K562 (cell line): ENCODE measurements around the gene RANBP6. TPM values are rescaled to one million over a fixed set of nuclear protein-coding genes. Genes with fewer than 3 reads are reported as not detected.

Source experiments
- C11orf30 ChIP-seq: fragments of 450-650 bp; IDR thresholded peaks from 2 replicates; pipeline ENCODE4 v1.6.1; 2016; ENCODE audit warnings: low read depth, mild to moderate bottlenecking
- CTBP1 ChIP-seq: fragments of 450-650 bp; IDR thresholded peaks from 2 replicates; pipeline ENCODE4 v1.6.1; 2016; ENCODE audit warnings: borderline replicate concordance
- E2F6 ChIP-seq, 2 experiments: IDR thresholded peaks; 2 replicates each; pipeline ENCODE4 v1.6.1; 2011; ENCODE audit warnings: borderline replicate concordance in 1 of 2, control low read depth in 1 of 2, low read depth in 1 of 2, low read length in 1 of 2, mild to moderate bottlenecking in 1 of 2, mixed read lengths in 1 of 2, moderate library complexity in 1 of 2; ENCODE audit not compliant: insufficient read depth in 1 of 2, insufficient read length in 1 of 2, poor library complexity in 1 of 2, severe bottlenecking in 1 of 2; ENCODE audit errors: extremely low read depth in 1 of 2
- EP400 ChIP-seq: fragments of 450-650 bp; IDR thresholded peaks from 2 replicates; pipeline ENCODE4 v1.6.1; 2017; ENCODE audit warnings: antibody characterized with exemption, mild to moderate bottlenecking, moderate library complexity
- FIP1L1 ChIP-seq: fragments of 200-400 bp; formaldehyde crosslinking; IDR thresholded peaks from 2 replicates; pipeline ENCODE4 v1.6.1; 2018; ENCODE audit warnings: mild to moderate bottlenecking, low read depth, low read length; ENCODE audit not compliant: poor library complexity, severe bottlenecking
- HDAC2 ChIP-seq: fragments of 450-650 bp; IDR thresholded peaks from 2 replicates; pipeline ENCODE4 v1.6.1; 2016; ENCODE audit warnings: mild to moderate bottlenecking
- HIVEP1 ChIP-seq: fragments of 250-450 bp; sonication (Bioruptor Pico); IDR thresholded peaks from 2 replicates; pipeline ENCODE4 v1.4.0; 2020; ENCODE audit warnings: mild to moderate bottlenecking
- L3MBTL2 ChIP-seq: fragments of 450-650 bp; IDR thresholded peaks from 2 replicates; pipeline ENCODE4 v1.6.1; 2016; ENCODE audit warnings: mild to moderate bottlenecking, moderate library complexity
- MCM7 ChIP-seq, 2 experiments: fragments of 450-650 bp; IDR thresholded peaks; 2 replicates each; pipeline ENCODE4 v1.6.1; 2016 to 2018
- NKRF ChIP-seq: fragments of 450-650 bp; IDR thresholded peaks from 2 replicates; pipeline ENCODE4 v1.6.1; 2016; ENCODE audit warnings: borderline replicate concordance
- NRF1 ChIP-seq, 2 experiments: fragments of 450-650 bp; IDR thresholded peaks in 1 of 2; conservative IDR thresholded peaks in 1 of 2; 2 replicates each; pipeline ENCODE4 v1.6.1; 2014; ENCODE audit warnings: mild to moderate bottlenecking in 2 of 2
- PCBP1 ChIP-seq: fragments of 200-400 bp; formaldehyde crosslinking; IDR thresholded peaks from 2 replicates; pipeline ENCODE4 v1.6.1; 2018; ENCODE audit warnings: mild to moderate bottlenecking, low read depth, low read length; ENCODE audit not compliant: poor library complexity, severe bottlenecking
- RAD21 ChIP-seq, 2 experiments: fragments of 250-450 bp in 1 of 2; fragments of 450-650 bp in 1 of 2; sonication (Bioruptor Pico) in 1 of 2; formaldehyde crosslinking in 1 of 2; IDR thresholded peaks in 1 of 2; conservative IDR thresholded peaks in 1 of 2; 2 replicates each; pipeline versions ENCODE4 v1.4.0 to v1.8.0; 2020 to 2022; ENCODE audit warnings: mild to moderate bottlenecking in 2 of 2, moderate library complexity in 1 of 2
- RBFOX2 ChIP-seq: fragments of 200-400 bp; formaldehyde crosslinking; IDR thresholded peaks from 2 replicates; pipeline ENCODE4 v1.6.1; 2017; ENCODE audit warnings: low read depth, mild to moderate bottlenecking, low read length, moderate library complexity
- TFAP4 ChIP-seq: sonication (generic); formaldehyde crosslinking; IDR thresholded peaks from 2 replicates; pipeline ENCODE4 v1.8.0; 2022; ENCODE audit warnings: missing genetic modification reagents, mild to moderate bottlenecking, moderate library complexity, borderline replicate concordance
- ZBED1 ChIP-seq: IDR thresholded peaks from 2 replicates; pipeline ENCODE4 v1.6.1; 2014
- ZBTB7A ChIP-seq: IDR thresholded peaks from 2 replicates; pipeline ENCODE4 v1.6.1; 2011; ENCODE audit warnings: low read depth, mild to moderate bottlenecking, low read length, moderate library complexity, borderline replicate concordance; ENCODE audit not compliant: control insufficient read depth
- ZC3H4 ChIP-seq: sonication (generic); formaldehyde crosslinking; IDR thresholded peaks from 2 replicates; pipeline ENCODE4 v1.9.0; 2021; ENCODE audit warnings: missing genetic modification reagents, borderline replicate concordance
- ZNF316 ChIP-seq: fragments of 450-650 bp; IDR thresholded peaks from 2 replicates; pipeline ENCODE4 v1.6.1; 2016
- ZNF384 ChIP-seq: IDR thresholded peaks from 2 replicates; pipeline ENCODE4 v1.6.1; 2012; ENCODE audit warnings: low read depth, low read length, improper control_type of control experiment
- polyA plus RNA-seq, 8 experiments: library from polyadenylated mRNA; depleted of rRNA in 4 of 8; stranded (reverse) in 5 of 8; unstranded in 3 of 8; fragments of >200 nt; fragmentation: Nextera tagmentation in 2 of 8; fragmentation: Illumina TruSeq in 1 of 8; extraction: Ambion mirVana in 2 of 8; extraction: Trizol in 1 of 8; gene quantifications; 2 replicates each; pipeline versions ENCODE4 v1.2.1 to v1.2.3, GENCODE V29; 2011 to 2014; ENCODE audit warnings: inconsistent platforms in 1 of 8, missing spikeins in 1 of 8
- total RNA-seq, 7 experiments: library from RNA; depleted of rRNA in 6 of 7; stranded (reverse); fragments of >200 nt in 6 of 7; fragmentation: Illumina TruSeq in 2 of 7; extraction: Trizol in 2 of 7; gene quantifications; 2 replicates each; pipeline versions ENCODE4 v1.2.1 to v1.2.3, GENCODE V29; 2011 to 2021; ENCODE audit warnings: low replicate concordance in 1 of 7

The RANBP6 gene
- total and polyA plus RNA-seq, 9 of the 15 experiments (the other 6 are each of a cell fraction or from before 2014, with no cell fraction given), result 10.4 to 19.9 (median 11.5) TPM

GRCh38 chr9:6007058-6007769, 8.2 kb downstream of the RANBP6 start (continued):
- no peak for TF ChIP-seq HIVEP1 (CRISPR knock-in tag)
- TF ChIP-seq ZNF316, result 0 out of 2 replicates have a peak, but pooled peaks have one; percentile 29
- peak; percentile 18; the same call in 1 of the 2 replicates for TF ChIP-seq EP400
- TF ChIP-seq MCM7 (IDR thresholded peaks at IDR 0.05), result no peak
- no peak for TF ChIP-seq RAD21 (CRISPR knock-in tag; conservative IDR thresholded peaks at IDR 0.05 in 1 of 2, IDR thresholded peaks at IDR 0.05 in 1 of 2)
- no peak for TF ChIP-seq FIP1L1
- peak; percentile 47; the same call in 1 of the 2 replicates for TF ChIP-seq CTBP1
- 0 out of 2 replicates have a peak, but pooled peaks have one; percentile 4 for TF ChIP-seq C11orf30
- TF ChIP-seq E2F6 (IDR thresholded peaks at IDR 0.05; ENCODE audit: borderline replicate concordance in 1 of 2, extremely low read depth in 1 of 2, insufficient read depth in 1 of 2, insufficient read length in 1 of 2, low read depth in 1 of 2, low read length in 1 of 2, poor library complexity in 1 of 2, severe bottlenecking in 1 of 2), result peak in 1 of 2 experiments; percentile 29
- TF ChIP-seq ZBTB7A, result peak; percentile 22; the same call in 1 of the 2 replicates
- TF ChIP-seq NKRF, result peak; percentile 85
- TF ChIP-seq ZNF384, result no peak
- peak; percentile 11; the same call in 1 of the 2 replicates for TF ChIP-seq TFAP4 (CRISPR knock-in tag)
- TF ChIP-seq NRF1 (conservative IDR thresholded peaks at IDR 0.05 in 1 of 2, IDR thresholded peaks at IDR 0.05 in 1 of 2), result peak; percentile 62 to 64; a peak in 3 of 4 replicates
- peak; percentile 9; the same call in 1 of the 2 replicates for TF ChIP-seq RBFOX2
- peak; percentile 20 for TF ChIP-seq PCBP1
- no peak for TF ChIP-seq ZC3H4 (CRISPR knock-in tag)
- TF ChIP-seq ZBED1, result no peak
- 0 out of 2 replicates have a peak, but pooled peaks have one; percentile 17 for TF ChIP-seq HDAC2
- TF ChIP-seq L3MBTL2, result peak; percentile 33; the same call in 1 of the 2 replicates
